Central memory CD8-positive, alpha-beta T cell (primary cell): ENCODE data around the gene SREBF1.

Experiments
- ATAC-seq: fragments of 150-1000 bp; cut with Tn5 transposase; replicated peaks from 2 replicates; pipeline ENCODE4 v1.10.0; 2022; ENCODE audit warnings: mild to moderate bottlenecking, moderate FRiP score, moderate number of reproducible peaks; ENCODE audit not compliant: poor library complexity, severe bottlenecking; ENCODE audit errors: extremely low read depth
- DNase-seq, 2 donors: peaks; one replicate each; pipeline ENCODE4 v3.0.0; 2021; ENCODE audit warnings: low spot score in 2 of 2
- H3K27ac Mint-ChIP-seq: one replicate; pipeline ENCODE4 v1.8.0; 2022; ENCODE audit warnings: low read depth, mild to moderate bottlenecking, moderate library complexity, mixed read lengths
- H3K27me3 Mint-ChIP-seq: one replicate; pipeline ENCODE4 v1.8.0; 2022; ENCODE audit warnings: mixed read lengths
- H3K36me3 Mint-ChIP-seq: one replicate; pipeline ENCODE4 v1.8.0; 2022; ENCODE audit warnings: mild to moderate bottlenecking, moderate library complexity, mixed read lengths; ENCODE audit not compliant: insufficient read depth
- H3K4me1 Mint-ChIP-seq: one replicate; pipeline ENCODE4 v1.8.0; 2022; ENCODE audit warnings: mixed read lengths
- H3K4me3 Mint-ChIP-seq: one replicate; pipeline ENCODE4 v1.8.0; 2022; ENCODE audit warnings: mild to moderate bottlenecking, moderate library complexity, mixed read lengths
- H3K9me3 Mint-ChIP-seq: one replicate; pipeline ENCODE4 v1.8.0; 2022; ENCODE audit warnings: mixed read lengths

The SREBF1 gene

DNA sequence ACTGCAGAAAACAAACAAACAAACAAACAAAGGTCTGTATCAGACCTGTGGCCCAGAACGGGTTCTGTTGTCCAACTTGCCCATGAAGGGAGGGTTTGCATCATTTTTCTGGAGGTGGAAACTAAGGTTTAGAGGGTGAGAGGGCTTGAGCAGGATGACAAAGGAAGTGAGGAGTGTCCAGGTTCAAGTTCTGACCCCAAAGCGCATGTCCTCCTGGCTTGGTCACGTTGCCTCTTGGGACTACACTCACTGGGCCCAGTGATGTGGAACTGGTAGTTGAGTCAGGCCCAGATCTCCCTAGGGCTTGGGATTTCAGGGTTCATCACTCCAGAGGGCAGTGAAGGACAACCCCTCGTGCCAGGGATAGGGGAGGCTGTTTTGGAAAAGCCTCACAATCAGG lies 1.8 kb downstream of the SREBF1 start:
- H3K27ac Mint-ChIP-seq, result peak overlapping the region; percentile 99
- no peaks in the 10 kb centered on the region for H3K9me3 Mint-ChIP-seq

DNA sequence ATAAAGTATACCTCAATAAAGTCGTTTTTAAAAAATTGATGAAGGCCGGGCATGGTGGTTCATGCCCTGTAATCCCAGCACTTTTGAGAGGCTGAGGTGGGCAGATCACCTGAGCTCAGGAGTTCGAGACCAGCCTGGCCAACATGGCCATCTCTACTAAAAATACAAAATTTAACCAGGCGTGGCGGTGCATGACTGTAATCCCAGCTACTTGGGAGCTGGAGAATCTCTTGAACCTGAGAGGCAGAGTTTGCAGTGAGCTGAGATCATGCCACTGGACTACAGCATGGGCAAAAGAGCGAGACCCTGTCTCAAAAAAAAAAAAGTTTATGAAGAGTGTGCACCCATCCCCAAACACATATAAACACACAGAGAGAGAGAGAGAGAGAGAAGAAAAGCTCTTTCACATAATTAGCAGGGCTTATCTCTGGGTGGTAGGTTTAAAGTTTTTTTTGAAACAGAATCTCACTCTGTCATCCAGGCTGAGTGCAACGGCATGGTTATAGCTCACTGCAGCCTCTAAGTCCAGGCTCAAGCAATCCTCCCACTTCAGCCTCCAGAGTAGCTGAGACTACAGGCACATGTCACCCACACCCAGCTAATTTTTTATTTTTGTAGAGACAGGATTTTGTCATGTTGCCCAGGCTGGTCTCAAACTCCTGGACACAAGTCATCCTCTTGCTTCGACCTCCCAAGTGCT lies 3.0 kb downstream of the SREBF1 start:
- peak overlapping the region; percentile 91 for H3K4me3 Mint-ChIP-seq
- no peak for ATAC-seq
- no peaks in the 10 kb centered on the region for H3K27me3 Mint-ChIP-seq
- H3K9me3 Mint-ChIP-seq, result no peaks in the 10 kb centered on the region
- peaks cover 47% of the 10 kb centered on the region for H3K4me1 Mint-ChIP-seq
- H3K27ac Mint-ChIP-seq, result peak overlapping the region; percentile 99
- no peak for DNase-seq
- peaks cover 40% of the 10 kb centered on the region for H3K36me3 Mint-ChIP-seq

More for the DNA sequence above, 1.8 kb downstream of the SREBF1 start:
- peaks cover 47% of the 10 kb centered on the region for H3K4me1 Mint-ChIP-seq
- ATAC-seq (no peak), DNase-seq (no peak)
- H3K27me3 Mint-ChIP-seq, result no peaks in the 10 kb centered on the region
- H3K36me3 Mint-ChIP-seq, result peaks cover 37% of the 10 kb centered on the region
- peak overlapping the region; percentile 91 for H3K4me3 Mint-ChIP-seq

DNA sequence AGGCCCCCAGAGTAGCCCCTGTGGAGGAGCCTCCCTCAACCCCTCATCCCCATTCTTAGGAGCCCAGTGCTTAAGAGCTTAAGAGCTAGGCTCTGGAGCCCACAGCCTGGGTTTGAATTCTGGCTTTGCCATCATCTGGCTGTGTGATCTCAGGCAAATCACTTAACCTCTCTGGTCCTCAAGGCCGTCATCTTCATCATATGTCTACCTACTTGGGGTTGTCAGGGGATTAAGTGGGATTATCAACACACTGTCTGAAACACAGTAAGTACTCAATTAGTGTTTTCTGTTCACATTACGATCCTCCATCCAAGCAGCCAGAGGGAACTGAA lies 4.8 kb downstream of the SREBF1 start:
- Mint-ChIP-seq H3K27me3 (no peaks in the 10 kb centered on the region), H3K36me3 (peaks cover 46% of the 10 kb centered on the region), H3K9me3 (no peaks in the 10 kb centered on the region), H3K4me1 (peaks cover 50% of the 10 kb centered on the region), H3K27ac (no peak overlapping the region), H3K4me3 (no peak overlapping the region)
- no peak for DNase-seq
- ATAC-seq, result no peak

DNA sequence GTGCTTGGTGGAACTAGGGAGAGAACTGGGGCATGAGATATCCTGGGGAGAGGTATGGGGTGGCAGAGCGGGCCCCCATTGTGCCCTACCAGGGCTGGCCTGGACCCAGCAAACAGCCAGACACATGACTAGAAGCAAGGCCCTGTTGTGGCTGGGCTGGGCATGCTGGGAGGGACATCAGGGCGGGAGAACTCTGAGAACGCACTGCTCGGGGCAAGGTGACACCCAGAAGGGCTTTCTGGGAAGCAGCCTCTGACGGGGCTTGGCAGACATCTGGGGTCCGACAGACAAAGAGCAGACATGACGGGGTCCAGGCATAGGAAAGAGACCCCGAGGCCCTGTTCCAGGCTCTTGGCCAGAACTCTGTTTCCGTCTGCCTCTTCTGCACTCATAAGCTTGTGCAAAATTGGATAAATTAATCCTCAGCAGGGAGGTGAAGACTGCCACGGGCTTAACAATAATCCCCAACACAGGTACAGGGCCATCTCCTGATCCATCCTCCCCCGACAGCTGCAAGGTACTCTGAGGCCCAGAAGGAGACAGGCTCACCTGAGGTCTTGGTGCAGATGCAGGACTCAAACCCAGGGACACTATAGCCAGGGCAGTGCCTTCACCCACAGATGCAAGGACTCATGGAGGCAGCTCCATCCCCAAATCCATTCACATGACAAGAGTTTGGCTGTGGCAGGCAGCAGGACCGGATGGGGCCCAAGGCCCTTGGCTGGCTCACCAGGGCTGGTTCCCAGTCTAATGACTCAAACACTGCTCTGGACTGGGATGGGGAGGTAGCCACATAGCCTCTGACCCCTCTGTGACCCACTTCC lies 5.4 kb downstream of the SREBF1 start:
- H3K36me3 Mint-ChIP-seq, result peaks cover 41% of the 10 kb centered on the region
- DNase-seq (no peak), ATAC-seq (no peak)
- no peaks in the 10 kb centered on the region for H3K9me3 Mint-ChIP-seq
- H3K27me3 Mint-ChIP-seq, result no peaks in the 10 kb centered on the region
- peaks cover 54% of the 10 kb centered on the region for H3K4me1 Mint-ChIP-seq
- H3K4me3 Mint-ChIP-seq, result no peak overlapping the region
- H3K27ac Mint-ChIP-seq, result no peak overlapping the region

DNA sequence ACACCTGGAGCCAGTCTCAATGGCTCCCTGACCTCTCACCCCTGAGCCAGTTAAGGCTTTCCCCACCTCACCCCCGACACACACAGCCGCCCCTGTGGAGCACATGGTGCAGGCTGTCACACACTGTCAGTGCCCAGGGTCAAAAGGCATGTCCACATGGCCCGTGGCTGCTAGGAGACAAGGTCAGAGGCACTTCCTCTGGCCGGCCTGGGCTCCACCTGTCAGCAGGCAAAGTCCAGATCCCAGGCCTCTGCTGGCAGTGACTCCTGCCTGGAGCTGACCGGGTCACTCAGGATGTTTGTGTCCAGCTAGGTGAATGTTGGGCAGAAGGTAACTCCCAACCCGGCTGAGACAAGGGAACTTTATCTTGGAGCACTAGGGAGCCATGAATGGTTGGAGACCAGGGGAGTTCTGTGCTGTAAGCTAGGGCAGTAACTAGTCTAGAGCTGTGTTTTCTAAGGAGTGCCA lies 6.0 kb downstream of the SREBF1 start:
- no peak for DNase-seq
- no peak overlapping the region for H3K4me3 Mint-ChIP-seq
- peaks cover 57% of the 10 kb centered on the region for H3K4me1 Mint-ChIP-seq
- peaks cover 39% of the 10 kb centered on the region for H3K36me3 Mint-ChIP-seq
- no peaks in the 10 kb centered on the region for H3K9me3 Mint-ChIP-seq
- no peak for ATAC-seq
- H3K27ac Mint-ChIP-seq, result no peak overlapping the region
- H3K27me3 Mint-ChIP-seq, result no peaks in the 10 kb centered on the region

DNA sequence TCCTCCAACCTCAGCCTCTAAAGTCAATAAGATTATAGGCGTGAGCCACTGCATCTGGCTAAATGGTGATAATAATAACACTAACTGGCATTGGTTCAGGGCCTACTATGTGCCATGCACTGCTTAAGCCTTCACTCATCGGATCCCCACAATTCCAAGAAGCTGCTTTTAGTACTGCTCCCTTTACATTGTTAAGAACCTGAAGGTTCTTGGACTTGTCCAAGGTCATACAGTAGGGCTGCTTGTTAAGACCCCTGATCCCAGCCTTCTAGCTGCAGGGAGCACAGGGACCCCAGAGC lies 6.6 kb downstream of the SREBF1 start:
- Mint-ChIP-seq H3K9me3 (no peaks in the 10 kb centered on the region), H3K27ac (no peak overlapping the region), H3K27me3 (no peaks in the 10 kb centered on the region), H3K4me3 (no peak overlapping the region), H3K36me3 (peaks cover 36% of the 10 kb centered on the region), H3K4me1 (peaks cover 54% of the 10 kb centered on the region)
- ATAC-seq (no peak), DNase-seq (no peak)

DNA sequence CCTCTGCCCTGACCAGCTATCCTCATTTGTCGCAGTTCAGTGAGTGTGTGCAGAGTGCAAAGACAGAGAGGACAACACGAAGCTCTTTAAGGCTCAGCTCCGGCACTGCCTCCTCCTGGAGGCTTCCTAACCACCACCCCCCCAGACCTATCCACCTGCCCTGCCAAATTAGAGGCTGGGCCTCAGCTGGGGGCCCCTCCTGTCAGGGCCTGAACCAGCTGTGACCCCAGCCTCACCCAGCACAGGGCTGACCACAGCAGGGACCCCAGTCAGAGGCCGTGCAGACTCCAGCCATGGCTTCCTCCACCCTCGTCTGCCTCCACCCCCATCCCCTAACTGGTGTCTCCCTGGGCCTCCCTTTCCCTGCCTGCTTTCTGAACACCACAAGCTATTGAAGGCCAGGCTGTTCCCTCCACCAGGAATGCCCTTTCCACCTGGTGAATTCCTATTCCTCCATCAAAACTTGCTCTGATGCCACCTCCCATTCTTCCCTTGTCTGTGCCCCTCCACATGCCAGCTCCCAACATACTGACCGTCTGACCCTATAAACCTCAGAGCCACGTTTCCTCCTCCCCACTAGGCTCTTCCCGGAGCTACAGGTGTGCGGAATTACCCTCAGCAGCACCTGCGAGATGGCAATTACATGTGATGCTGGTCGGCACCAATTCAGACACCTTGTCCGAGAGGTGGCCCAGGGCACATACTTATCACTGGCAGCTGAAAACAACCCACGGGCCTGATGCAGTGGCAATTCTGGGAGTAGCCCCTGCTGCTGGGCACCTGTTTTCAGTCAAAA lies 8.8 kb downstream of the SREBF1 start:
- no peaks in the 10 kb centered on the region for H3K9me3 Mint-ChIP-seq
- ATAC-seq (no peak), DNase-seq (no peak)
- no peaks in the 10 kb centered on the region for H3K27me3 Mint-ChIP-seq
- H3K4me3 Mint-ChIP-seq, result peak overlapping the region; percentile 4
- H3K27ac Mint-ChIP-seq, result no peak overlapping the region
- peaks cover 51% of the 10 kb centered on the region for H3K4me1 Mint-ChIP-seq
- H3K36me3 Mint-ChIP-seq, result peaks cover 29% of the 10 kb centered on the region

DNA sequence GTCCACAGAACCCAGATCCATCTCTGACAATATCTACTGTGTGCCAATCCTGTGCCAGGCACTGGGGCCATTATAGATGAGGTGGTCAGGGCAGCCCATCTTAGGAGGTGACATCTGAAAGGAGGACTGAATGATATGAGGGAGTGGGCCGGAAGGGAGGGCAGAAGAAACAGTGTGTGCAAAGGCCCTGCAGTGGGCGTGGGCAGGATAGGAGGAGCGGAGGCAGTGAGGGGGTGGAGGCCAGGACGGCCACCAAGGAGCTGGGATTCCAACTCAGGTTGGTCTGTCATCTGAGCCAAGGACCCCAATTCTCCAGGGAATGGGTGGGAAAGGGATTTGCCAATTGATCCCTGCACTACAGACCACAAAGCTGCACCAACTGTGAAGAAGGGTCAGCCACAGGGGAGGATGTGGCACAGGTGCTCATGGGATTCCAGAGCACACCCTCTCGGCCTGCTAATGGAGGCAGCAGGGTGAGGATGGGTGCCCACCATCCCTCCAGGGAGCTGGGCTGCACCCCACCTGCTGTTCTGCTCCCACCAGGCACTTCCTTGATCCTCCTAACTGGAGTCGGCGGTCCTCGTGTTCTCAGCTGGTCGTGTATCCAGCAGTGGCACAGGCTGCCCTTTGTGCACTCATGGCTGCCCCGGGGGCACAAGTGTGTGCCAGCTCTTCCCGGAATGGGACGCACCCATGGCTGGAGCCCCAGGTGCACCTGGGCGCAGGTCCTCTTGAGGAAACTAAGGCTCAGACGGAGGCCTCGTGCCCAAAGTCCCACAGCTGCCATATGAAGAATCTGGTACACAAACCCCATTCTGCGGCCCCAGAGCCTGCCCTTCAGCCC lies 9.6 kb downstream of the SREBF1 start:
- peak overlapping the region; percentile 91 for H3K27ac Mint-ChIP-seq
- H3K4me3 Mint-ChIP-seq, result peak overlapping the region; percentile 71
- ATAC-seq (no peak), DNase-seq (no peak)
- H3K27me3 Mint-ChIP-seq, result no peaks in the 10 kb centered on the region
- H3K4me1 Mint-ChIP-seq, result peaks cover 54% of the 10 kb centered on the region
- peaks cover 29% of the 10 kb centered on the region for H3K36me3 Mint-ChIP-seq
- no peaks in the 10 kb centered on the region for H3K9me3 Mint-ChIP-seq

DNA sequence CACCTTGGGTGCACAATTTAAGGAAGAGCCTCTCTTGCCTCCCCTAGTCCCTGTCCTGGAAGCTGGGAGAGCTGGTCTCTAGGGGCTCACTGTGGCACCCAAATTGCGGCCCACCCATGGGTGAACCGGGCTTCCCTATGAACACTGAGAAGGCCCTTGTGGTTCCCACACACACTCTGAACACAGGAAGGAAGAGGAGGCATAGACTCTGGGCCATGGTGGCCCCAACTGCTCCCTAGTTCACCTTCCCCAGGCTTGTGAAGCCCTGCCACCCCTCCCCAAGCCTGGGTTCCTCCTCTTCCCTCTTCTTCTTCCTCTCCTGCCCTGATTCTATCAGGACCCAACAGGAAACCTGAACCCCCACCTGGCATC lies 10.5 kb downstream of the SREBF1 start:
- Mint-ChIP-seq H3K27me3 (no peaks in the 10 kb centered on the region), H3K36me3 (peaks cover 30% of the 10 kb centered on the region), H3K4me3 (peak overlapping the region; percentile 71), H3K27ac (peak overlapping the region; percentile 91), H3K9me3 (no peaks in the 10 kb centered on the region), H3K4me1 (peaks cover 48% of the 10 kb centered on the region)
- ATAC-seq, result no peak
- DNase-seq, result no peak

DNA sequence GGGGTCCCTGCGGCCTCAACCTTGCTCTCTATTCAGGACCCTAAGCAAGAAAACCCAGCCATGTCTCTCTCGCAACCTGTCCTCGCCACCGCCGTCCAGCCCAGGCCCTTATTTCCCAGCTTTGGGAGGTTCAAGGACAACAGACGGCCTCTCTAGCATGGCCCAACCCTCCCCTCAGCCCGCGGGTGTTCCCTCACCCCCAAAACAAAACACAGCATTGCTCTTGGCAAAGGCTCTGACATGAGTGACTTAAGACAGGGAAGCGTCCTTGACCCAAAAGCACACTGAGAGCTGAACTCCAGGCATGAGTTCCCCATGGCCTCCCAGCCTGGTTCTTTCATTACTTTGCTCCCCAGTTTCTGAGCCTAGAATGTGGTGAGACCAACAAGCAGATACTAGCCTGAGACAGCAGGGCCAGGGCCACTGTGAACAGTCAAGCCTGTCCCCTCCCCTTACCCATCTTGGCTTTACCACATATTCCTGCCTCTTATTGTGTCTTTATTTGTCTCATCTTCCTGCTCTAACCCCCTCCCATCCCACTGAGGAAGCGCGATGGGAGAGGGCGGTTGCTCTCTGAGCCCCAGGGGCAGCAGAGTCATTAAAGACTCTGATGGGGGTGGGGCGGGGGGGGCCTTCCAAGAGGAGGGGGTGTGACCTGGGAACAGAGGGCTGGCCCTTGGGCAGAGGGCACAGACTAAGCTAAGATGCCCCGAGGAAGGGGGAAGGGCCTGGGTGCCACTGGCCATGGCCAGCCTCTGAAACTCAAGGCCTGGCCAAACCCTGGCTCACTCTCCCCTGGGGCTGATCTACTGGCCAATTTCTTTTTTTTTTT lies 11.8 kb downstream of the SREBF1 start:
- H3K27ac Mint-ChIP-seq, result peak overlapping the region; percentile 91

DNA sequence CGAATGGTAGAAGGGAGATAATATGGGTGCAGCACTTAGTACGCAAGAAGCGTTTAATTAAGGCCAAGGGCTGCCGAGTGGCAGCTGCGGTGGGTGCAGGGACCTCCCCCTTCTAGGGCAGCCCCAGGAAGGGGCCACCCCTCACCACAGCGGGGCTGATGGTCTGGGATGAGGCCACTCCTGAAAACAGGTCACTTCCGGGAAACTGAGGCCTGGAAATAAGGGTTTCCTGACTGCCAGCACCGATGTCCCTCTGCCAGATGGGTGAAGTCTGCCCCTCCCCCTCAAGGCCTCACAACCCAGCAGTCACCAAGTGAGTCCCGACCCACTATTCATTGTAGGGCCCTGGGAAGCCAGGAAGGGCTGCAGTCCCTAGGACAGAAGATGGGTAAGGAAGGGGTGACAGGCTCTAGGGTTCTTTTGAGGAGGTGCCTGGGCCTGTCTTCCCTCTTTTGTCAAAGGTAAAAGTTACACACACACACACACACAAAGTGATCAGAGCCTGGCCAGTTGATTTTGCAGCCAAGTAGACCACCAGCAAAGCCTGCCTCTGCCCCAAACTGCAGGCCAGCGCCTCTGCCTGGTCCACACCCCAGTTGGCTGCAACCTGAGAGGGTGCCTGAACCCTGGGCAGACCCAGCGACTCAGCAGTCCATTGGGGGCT lies 12.5 kb downstream of the SREBF1 start:
- Mint-ChIP-seq H3K9me3 (no peaks in the 10 kb centered on the region), H3K27ac (peak overlapping the region; percentile 91), H3K4me3 (peak overlapping the region; percentile 71), H3K36me3 (peaks cover 29% of the 10 kb centered on the region), H3K4me1 (peaks cover 64% of the 10 kb centered on the region), H3K27me3 (no peaks in the 10 kb centered on the region)
- ATAC-seq (peak; percentile 41), DNase-seq (no peak)

More for the DNA sequence above, 11.8 kb downstream of the SREBF1 start:
- peaks cover 33% of the 10 kb centered on the region for H3K36me3 Mint-ChIP-seq
- H3K4me1 Mint-ChIP-seq, result peaks cover 59% of the 10 kb centered on the region
- peak overlapping the region; percentile 71 for H3K4me3 Mint-ChIP-seq
- H3K27me3 Mint-ChIP-seq, result no peaks in the 10 kb centered on the region
- H3K9me3 Mint-ChIP-seq, result no peaks in the 10 kb centered on the region
- ATAC-seq (no peak), DNase-seq (no peak)
